Muscle of leg (tissue), 11 donors: ENCODE data around the gene NDUFB2. TPM values are rescaled to one million over a fixed set of nuclear protein-coding genes. Genes with fewer than 3 reads are reported as not detected.
"Not testable (repeated sequence)": the region's sequence is repeated elsewhere in the genome, so short reads cannot be mapped to it uniquely, and the experiment has no call there.

Experiments
- DNase-seq: peaks from one replicate; pipeline ENCODE4 v3.0.0; 2013
- H3K27ac ChIP-seq: one replicate; pipeline ENCODE4 v1.5.1; 2013; ENCODE audit warnings: mild to moderate bottlenecking, low read length, control low read depth
- H3K27me3 ChIP-seq: one replicate; pipeline ENCODE4 v1.6.1; 2013; ENCODE audit warnings: low read length; ENCODE audit not compliant: control insufficient read depth, insufficient read depth
- H3K36me3 ChIP-seq: one replicate; pipeline ENCODE4 v1.6.1; 2013; ENCODE audit warnings: low read length; ENCODE audit not compliant: control insufficient read depth, insufficient read depth
- H3K4me1 ChIP-seq: one replicate; pipeline ENCODE4 v1.6.1; 2013; ENCODE audit warnings: low read length; ENCODE audit not compliant: control insufficient read depth, insufficient read depth
- H3K4me3 ChIP-seq: one replicate; pipeline ENCODE4 v1.5.1; 2013; ENCODE audit warnings: low read length, control low read depth
- H3K9me3 ChIP-seq: replicated peaks from 2 replicates; pipeline ENCODE4 v1.6.1; 2013; ENCODE audit warnings: low read depth, low read length; ENCODE audit not compliant: control insufficient read depth
- WGBS: methylation state at CpG from one replicate; pipeline ENCODE4 v1.1.5; 2013; ENCODE audit warnings: missing lambda C conversion rate; ENCODE audit not compliant: insufficient coverage; 5-methylcytosine and 5-hydroxymethylcytosine counted together
- polyA plus RNA-seq, 8 donors: library from polyadenylated mRNA; unstranded; fragments of 120-200 nt; gene quantifications; one replicate each; pipeline versions ENCODE4 v1.2.1 to v1.2.3, GENCODE V29; 2013; ENCODE audit warnings: inconsistent platforms in 1 of 8, low replicate concordance in 1 of 8; ENCODE audit not compliant: insufficient read length in 8 of 8, insufficient read depth in 1 of 8
- total RNA-seq: library from RNA; stranded (reverse); fragments of 120-200 nt; gene quantifications from one replicate; pipeline ENCODE4 v1.2.4, GENCODE V29; 2013

NDUFB2 gene
- total and polyA plus RNA-seq, 9 donors, result 147 to 270 (median 166) TPM

DNA sequence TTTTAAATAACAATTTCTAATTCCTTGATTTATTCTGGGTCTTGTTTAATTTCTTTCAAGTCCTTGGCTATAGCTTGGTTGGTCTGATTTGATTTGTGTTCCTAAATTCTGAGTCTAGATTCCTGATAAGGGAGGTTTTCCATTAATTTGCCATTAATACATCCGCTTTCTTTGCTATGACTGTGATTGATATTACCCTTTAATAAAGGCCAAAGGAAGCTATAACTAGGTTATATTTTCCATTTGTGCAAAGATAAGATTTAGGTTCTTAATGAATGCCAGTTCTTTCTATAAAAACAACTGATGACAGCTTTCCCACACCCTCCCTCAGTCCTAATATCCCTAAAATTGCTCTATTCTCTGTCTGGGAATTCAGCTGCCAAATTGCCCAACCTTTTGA is 28.2 kb downstream of the NDUFB2 start:
- peaks cover 7% of the 10 kb centered on the region for H3K36me3 ChIP-seq
- no peak overlapping the region for H3K27ac ChIP-seq
- H3K27me3 ChIP-seq, result no peaks in the 10 kb centered on the region
- no peaks in the 10 kb centered on the region for H3K4me1 ChIP-seq
- WGBS, result no CpG with 5 or more reads among the region's 1 CpG
- H3K9me3 ChIP-seq, result no peaks in the 10 kb centered on the region
- DNase-seq, result no peak
- no peak overlapping the region for H3K4me3 ChIP-seq

DNA sequence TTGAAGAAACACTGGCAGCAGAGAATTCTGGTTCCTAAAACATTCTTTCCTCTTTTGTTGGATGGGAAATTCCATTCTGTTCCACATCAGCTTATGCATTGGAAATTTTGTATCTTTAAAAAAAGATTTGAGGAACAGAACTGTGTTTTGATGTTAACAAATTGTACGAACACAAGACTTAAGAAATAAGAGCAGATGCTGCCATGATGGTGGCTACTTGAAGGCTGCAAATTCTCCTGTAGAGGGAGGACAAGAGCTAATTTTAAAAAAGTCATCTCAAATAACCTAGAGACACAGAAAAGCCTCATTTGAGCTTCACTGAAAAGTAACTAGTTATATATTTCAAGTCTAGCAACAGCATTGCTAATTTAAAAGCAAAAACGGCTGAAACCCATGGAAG is 29.8 kb downstream of the NDUFB2 start:
- Histone ChIP-seq H3K27ac (no peak overlapping the region), H3K27me3 (no peaks in the 10 kb centered on the region), H3K4me1 (no peaks in the 10 kb centered on the region), H3K36me3 (peaks cover 10% of the 10 kb centered on the region), H3K4me3 (no peak overlapping the region), H3K9me3 (no peaks in the 10 kb centered on the region)
- WGBS, result no CpG with 5 or more reads among the region's 2 CpGs
- peak; percentile 20 for DNase-seq

DNA sequence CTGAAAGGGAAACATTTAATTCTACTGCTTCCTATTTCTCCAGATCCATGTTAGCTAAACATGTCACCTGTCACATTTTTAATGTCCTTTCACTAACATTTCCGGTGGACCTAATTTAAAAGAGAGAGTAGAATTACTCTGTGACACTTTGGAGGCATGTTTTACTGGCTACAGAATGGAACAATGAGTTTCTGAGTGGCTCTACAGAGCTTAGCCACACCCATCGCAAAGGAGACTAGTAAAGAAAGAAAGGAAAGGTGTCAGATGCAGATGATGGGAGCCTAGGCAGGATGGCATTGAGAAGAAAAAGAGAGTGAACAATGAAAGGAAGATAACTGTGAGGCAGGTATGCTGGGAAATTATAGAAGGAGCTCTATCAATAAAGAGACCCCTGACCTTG is 35.9 kb downstream of the NDUFB2 start:
- Histone ChIP-seq H3K27me3 (no peaks in the 10 kb centered on the region), H3K4me1 (no peaks in the 10 kb centered on the region), H3K36me3 (peaks cover 7% of the 10 kb centered on the region), H3K4me3 (no peak overlapping the region), H3K9me3 (no peaks in the 10 kb centered on the region), H3K27ac (no peak overlapping the region)
- WGBS, result 100% methylated on average over 1 of the region's 2 CpGs
- DNase-seq, result no peak

DNA sequence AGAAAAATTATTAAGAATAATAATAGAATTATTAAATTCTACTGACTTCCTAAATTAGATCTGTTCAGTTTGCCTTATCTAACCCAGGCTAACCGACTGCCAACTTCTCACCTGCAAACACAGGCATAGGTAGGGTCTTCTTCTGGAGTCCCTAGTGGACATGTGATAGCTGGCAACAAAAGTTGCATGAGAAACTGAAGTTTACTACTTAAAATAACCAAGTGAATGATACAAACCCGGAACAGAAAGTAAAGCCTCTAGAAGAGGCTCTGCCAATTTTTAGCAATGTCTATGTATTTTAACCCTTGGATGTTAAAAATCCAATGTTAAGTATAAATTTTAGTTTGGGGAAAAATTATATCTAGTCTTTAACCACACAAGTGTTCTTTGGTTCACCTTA is 37.6 kb downstream of the NDUFB2 start:
- H3K9me3 ChIP-seq, result no peaks in the 10 kb centered on the region
- WGBS, result no CpG with 5 or more reads among the region's 2 CpGs
- H3K36me3 ChIP-seq, result peaks cover 13% of the 10 kb centered on the region
- H3K4me3 ChIP-seq, result no peak overlapping the region
- no peaks in the 10 kb centered on the region for H3K4me1 ChIP-seq
- H3K27ac ChIP-seq, result no peak overlapping the region
- no peak for DNase-seq
- H3K27me3 ChIP-seq, result no peaks in the 10 kb centered on the region

DNA sequence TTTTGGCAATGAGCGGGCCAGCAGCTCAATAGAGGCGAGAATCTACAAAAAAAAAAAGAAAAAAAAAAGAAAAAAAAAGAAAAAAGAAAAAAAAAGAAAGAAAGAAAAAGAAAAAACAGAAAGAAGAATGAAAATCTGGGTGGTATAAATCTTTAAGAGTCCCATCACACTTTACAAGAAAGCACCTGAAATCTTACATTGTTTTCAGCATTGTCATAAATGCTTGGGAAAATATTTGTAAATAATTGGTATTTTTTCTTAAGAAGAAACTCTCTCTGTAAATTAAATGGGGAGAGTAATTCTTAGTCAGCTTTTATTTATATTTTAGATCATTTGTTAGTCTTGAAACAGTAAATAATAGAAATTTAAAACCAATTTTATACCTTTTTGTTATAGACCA is 38.2 kb downstream of the NDUFB2 start:
- no CpG with 5 or more reads among the region's 2 CpGs for WGBS
- DNase-seq, result no peak
- Histone ChIP-seq H3K4me1 (no peaks in the 10 kb centered on the region), H3K36me3 (peaks cover 13% of the 10 kb centered on the region), H3K27ac (no peak overlapping the region), H3K27me3 (no peaks in the 10 kb centered on the region), H3K9me3 (no peaks in the 10 kb centered on the region), H3K4me3 (no peak overlapping the region)

DNA sequence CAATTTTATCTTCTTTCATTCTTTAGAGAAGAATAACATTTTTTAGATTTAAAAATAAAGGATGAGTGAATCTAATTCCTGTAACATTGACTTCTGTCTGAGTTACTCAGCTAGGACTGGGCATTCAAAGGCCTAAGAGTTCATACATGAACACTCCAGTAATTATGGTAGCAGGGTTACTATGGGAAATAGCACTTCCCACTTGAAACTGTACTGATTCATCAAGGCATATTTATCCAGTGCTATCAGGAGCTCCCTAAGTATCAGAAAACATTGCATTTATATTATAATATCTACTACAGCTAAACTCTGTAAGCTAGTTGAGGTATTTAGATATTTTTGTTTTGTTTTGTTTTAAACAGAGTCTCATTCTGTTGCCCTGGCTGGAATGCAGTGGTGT is 41.8 kb downstream of the NDUFB2 start:
- Histone ChIP-seq H3K9me3 (no peaks in the 10 kb centered on the region), H3K36me3 (peaks cover 10% of the 10 kb centered on the region), H3K27me3 (no peaks in the 10 kb centered on the region), H3K4me1 (no peaks in the 10 kb centered on the region), H3K4me3 (no peak overlapping the region), H3K27ac (no peak overlapping the region)
- no peak for DNase-seq

DNA sequence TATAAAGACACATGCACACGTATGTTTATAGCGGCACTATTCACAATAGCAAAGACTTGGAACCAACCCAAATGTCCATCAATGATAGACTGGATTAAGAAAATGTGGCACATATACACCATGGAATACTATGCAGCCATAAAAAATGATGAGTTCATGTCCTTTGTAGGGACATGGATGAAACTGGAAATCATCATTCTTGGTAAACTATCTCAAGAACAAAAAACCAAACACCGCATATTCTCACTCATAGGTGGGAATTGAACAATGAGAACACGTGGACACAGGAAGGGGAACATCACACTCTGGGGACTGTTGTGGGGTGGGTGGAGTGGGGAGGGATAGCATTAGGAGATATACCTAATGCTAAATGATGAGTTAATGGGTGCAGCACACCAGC is 46.7 kb downstream of the NDUFB2 start:
- not testable (repeated sequence) for H3K27ac ChIP-seq, DNase-seq
- H3K36me3 ChIP-seq, result peaks cover 10% of the 10 kb centered on the region

DNA sequence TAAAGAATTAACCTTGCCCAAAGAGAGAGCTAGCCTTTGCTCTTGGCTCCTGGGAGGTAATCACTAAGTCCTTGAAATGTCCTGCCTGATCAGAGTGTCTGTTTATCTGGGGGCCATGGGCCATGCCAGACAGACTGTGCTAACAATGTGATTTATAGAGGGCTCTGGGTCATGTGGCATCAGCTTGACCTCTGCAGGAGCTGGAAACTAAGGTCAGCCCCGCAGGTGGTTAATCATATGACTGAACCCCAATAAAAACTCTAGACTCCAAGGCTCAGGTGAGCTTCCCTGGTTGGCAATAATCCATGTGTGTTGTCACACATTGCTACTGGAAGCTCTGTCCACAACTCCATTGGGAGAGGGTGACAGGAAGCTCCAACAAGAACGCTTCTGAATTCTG is 47.5 kb downstream of the NDUFB2 start:
- H3K4me1 ChIP-seq, result no peaks in the 10 kb centered on the region
- WGBS, result no CpG with 5 or more reads among the region's 2 CpGs
- no peak overlapping the region for H3K27ac ChIP-seq
- H3K9me3 ChIP-seq, result no peaks in the 10 kb centered on the region
- H3K4me3 ChIP-seq, result no peak overlapping the region
- DNase-seq, result no peak
- peaks cover 4% of the 10 kb centered on the region for H3K36me3 ChIP-seq
- H3K27me3 ChIP-seq, result no peaks in the 10 kb centered on the region

More for the DNA sequence above, 46.7 kb downstream of the NDUFB2 start:
- H3K4me1 ChIP-seq, H3K27me3 ChIP-seq, H3K4me3 ChIP-seq, H3K9me3 ChIP-seq: not testable (repeated sequence)
- no CpG with 5 or more reads among the region's 4 CpGs for WGBS

DNA sequence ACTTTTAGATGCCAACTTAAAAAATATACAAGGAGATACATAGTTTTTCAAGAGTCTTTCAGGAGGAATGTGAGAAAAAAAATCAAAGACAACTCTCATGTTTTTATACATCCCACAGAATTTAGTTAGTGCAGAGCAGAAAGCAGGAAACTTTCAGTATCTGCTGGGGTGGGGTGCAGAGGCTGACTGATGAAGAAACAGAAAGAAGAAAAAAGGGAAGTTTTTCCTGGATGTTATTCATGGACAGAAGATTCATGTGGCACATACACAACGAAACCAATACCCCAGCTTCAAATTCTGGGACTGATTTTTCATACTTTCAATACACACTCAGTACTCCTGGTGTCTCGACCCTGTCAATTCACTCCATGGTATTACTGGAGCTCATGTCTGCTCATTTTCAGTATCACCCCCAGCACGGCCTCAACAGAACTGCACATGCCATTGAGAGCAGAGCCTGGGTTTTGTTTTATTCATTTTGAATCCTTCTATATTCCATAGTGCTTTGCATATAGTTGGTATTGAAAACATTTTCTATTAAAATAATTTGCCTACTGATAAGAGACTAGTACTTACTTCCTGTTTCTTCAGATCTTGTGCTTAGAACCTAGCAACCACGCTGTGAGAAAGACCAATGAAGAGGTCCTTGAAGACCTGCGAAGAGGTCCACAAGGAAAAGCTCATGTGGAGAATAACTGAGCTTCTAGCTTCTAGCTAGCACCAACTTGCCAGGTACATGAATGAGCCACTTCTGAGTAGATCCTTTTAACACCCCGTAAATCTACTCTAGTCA is 49.0 kb downstream of the NDUFB2 start:
- no peaks in the 10 kb centered on the region for H3K27me3 ChIP-seq
- H3K36me3 ChIP-seq, result peaks cover 4% of the 10 kb centered on the region
- H3K27ac ChIP-seq, result no peak overlapping the region
- no peaks in the 10 kb centered on the region for H3K9me3 ChIP-seq
- H3K4me1 ChIP-seq, result no peaks in the 10 kb centered on the region
- no peak overlapping the region for H3K4me3 ChIP-seq
- WGBS, result no CpG with 5 or more reads among the region's 6 CpGs
- peak; percentile 9 for DNase-seq

DNA sequence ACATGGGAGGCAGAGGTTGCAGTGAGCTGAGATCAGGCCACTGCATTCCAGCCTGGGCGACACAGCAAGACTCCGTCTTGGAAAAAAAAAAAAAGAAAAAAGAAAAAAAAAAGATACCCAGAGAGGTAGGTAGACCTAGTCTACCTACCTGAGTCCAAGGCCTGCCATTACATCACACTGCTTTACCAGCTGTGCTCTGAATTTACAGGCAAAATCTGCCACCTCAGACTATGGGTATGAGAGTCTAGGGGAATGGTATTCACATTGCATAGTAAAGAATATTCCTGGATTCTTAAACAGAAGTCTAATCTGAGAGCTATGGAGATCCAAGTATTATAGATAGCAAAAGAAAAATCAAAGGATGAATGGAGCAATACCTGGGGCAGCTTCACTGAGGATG is 50.2 kb downstream of the NDUFB2 start:
- H3K27ac ChIP-seq, result no peak overlapping the region
- no peak overlapping the region for H3K4me3 ChIP-seq
- peaks cover 4% of the 10 kb centered on the region for H3K36me3 ChIP-seq
- WGBS, result no CpG with 5 or more reads among the region's 2 CpGs
- H3K27me3 ChIP-seq, result no peaks in the 10 kb centered on the region
- H3K9me3 ChIP-seq, result no peaks in the 10 kb centered on the region
- no peaks in the 10 kb centered on the region for H3K4me1 ChIP-seq
- DNase-seq, result no peak

DNA sequence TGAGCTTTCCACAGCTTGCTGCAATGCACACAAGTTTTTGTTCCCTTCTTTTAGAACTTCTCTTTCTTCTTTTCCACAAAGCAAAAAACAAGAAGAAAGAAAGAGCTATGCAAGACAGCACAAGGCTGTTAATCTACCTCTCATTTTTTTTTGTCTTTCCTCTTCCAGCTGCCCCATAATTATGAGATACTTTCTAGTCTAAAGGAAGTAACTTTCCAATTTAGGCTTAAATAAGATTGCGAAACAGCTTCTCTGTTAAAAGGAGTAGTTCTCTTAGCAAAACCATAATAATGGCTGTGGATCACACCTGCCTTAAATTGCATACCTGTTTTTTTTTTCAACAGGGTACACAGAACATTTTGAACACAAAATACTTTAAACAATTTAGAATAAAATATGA is 56.0 kb downstream of the NDUFB2 start:
- Histone ChIP-seq H3K4me3 (no peak overlapping the region), H3K4me1 (no peaks in the 10 kb centered on the region), H3K27ac (no peak overlapping the region), H3K9me3 (no peaks in the 10 kb centered on the region), H3K27me3 (no peaks in the 10 kb centered on the region), H3K36me3 (peaks cover 2% of the 10 kb centered on the region)
- no CpG with 5 or more reads among the region's 1 CpG for WGBS
- no peak for DNase-seq
